ENCODE measurements around the gene SLC16A4.
A peak's percentile ranks its signal among the peaks of the same experiment; 100 is the strongest.

DNA sequence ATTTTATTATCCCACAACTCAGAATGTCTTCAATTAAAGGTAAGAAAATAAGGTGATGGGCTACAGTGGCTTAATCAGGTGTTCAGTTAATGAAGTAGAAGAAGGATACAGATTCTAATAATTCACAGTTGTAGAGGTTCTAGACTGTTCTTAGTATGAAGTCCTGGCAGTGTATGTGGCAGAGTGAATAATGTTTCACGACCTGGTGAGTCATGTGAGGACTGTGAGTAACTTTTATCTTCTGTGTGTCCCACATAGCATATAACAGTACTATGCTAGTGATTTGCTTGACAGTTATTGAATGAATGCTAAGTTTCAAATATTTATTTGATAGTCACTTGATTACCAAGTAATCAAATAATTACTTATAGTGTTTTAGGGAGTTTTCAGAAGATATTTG is 20.0 kb downstream of the SLC16A4 start:
- TF ChIP-seq, protein P1, sequence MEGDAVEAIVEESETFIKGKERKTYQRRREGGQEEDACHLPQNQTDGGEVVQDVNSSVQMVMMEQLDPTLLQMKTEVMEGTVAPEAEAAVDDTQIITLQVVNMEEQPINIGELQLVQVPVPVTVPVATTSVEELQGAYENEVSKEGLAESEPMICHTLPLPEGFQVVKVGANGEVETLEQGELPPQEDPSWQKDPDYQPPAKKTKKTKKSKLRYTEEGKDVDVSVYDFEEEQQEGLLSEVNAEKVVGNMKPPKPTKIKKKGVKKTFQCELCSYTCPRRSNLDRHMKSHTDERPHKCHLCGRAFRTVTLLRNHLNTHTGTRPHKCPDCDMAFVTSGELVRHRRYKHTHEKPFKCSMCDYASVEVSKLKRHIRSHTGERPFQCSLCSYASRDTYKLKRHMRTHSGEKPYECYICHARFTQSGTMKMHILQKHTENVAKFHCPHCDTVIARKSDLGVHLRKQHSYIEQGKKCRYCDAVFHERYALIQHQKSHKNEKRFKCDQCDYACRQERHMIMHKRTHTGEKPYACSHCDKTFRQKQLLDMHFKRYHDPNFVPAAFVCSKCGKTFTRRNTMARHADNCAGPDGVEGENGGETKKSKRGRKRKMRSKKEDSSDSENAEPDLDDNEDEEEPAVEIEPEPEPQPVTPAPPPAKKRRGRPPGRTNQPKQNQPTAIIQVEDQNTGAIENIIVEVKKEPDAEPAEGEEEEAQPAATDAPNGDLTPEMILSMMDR (IDR thresholded peaks at IDR 0.05), result no peak
- TF ChIP-seq POLR2A (IDR thresholded peaks at IDR 0.05) (no peak), POLR2AphosphoS5 (IDR thresholded peaks at IDR 0.05; ENCODE audit: insufficient read depth in 1 of 2, low read depth in 1 of 2) (peak in 1 of 2 donors; percentile 54)

Data from vagina (tissue), 2 donors.